Measurements from ENCODE around the gene EPB41L2.

Gene EPB41L2

DNA sequence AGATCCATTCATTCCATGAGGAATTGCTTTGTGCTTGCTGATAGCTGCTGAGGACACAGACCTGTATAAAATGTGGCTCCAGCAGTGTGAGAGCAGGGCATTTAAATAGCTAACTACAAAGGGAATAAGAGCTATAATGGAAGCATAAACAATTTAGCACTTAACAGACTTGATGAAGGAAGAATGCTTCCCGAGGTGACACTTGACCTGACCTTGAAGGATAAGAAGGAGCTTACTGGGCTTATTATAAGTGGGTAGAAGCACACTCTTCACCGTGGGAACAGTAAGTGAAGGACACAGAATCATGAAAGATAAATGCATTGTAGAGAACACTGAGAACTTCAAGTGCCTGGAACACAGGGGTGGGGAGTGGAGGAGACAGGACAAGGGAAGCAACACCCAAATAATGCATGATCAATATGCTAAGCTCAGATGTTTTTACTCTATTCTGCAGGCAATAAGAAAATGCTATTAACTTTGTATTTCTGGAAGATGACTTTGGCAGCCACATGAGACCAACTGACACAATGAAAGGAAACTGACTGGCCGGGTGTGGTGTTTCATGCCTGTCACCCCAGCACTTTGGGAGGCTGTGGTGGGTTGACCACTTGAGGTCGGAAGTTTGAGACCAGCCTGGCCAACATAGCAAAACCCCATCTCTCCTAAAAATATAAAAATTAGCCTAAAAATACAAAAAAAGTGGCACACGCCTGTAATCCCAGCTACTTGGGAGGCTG lies 84.2 kb downstream of the EPB41L2 start:
- DNase-seq (ENCODE audit: low read depth in 2 of 2) = no peak

DNA sequence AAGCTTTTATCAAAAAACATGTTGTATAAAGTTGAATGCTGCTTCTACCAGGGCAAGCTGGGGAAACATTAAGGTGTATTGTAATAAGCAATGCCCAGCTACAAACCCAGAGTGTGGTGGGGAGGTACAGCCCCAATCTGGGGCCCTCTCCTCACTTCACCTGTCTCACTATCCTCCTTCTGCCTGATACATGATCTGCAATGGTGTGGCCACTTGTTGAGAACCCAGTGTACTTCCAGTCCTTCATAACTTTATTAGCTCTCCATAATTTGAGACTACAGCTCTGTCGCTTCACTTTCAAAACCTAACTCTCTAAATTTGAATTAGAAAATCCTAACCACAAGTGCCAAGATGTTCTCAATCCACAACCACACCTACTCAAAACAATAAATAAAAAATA lies 84.9 kb downstream of the EPB41L2 start:
- no peak for DNase-seq (ENCODE audit: low read depth in 2 of 2)

DNA sequence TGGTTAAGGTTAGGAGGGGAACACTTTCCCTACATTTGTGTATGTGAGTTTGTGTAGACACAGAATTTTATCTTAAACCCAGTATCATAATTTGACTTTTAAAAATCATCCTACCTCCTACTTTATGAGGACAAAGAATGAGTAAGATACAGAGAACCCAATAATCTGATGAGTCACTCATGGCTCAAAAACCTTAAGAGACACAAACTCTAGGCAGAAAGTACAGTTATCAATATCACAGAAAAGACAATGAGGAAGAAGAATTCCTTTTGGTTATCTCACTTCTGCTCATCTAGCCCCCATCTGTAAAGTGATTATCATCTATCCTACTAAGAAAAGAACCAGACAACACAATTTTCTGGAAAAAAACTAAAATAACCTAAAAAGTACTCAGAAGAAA lies 87.7 kb downstream of the EPB41L2 start:
- DNase-seq (ENCODE audit: low read depth in 2 of 2) = no peak

DNA sequence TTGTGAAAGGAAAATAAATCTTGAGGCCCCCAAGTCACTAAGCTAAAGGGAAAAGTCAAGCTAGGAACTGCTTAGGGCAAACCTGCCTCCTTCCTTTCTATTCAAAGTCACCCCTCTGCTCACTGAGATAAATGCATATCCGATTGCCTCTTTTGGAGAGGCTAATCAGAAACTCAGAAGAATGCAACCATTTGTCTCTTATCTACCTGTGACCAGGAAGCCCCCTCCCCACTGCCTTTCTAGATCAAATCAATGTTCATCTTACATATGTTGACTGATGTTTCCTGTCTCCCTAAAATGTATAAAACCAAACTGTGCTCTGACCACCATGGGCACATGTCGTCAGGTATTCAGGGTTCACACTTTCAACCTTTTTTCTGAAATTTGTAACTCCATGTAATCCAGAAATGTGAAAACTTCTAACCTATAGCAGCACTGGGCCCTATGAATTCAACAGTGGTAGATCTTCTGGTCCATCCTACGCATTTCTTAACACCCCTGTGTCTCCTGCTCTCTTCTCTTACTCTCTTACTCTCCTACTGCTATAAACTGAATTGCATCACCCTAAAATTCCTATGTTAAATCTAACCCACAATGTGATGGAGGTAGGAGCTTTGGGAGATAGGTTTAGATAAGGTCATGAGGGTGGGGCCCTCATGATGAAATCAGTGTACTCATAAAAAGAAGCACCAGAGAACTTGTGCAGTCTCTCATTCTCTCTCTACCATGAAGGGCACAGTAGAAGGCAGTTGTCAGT lies 89.3 kb downstream of the EPB41L2 start:
- no peak for DNase-seq (ENCODE audit: low read depth in 2 of 2)

DNA sequence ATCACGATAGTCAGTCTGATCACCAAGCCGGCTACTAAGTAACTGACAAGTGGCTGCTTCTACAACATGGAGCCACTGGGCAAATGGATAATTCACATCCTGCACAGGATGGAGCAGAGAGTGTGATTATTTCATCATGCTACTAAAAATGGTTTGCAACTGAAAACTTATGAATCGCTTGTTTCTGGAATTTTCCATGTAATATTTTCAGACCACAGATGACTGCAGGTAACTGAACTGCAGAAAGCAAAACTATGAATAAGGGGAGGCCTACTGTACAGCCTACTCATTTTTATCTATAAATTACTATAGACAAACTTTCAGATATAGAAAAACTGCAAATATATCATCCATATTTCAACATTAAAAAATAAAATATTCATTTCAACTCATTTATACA lies 91.5 kb downstream of the EPB41L2 start:
- no peak for DNase-seq (ENCODE audit: low read depth in 2 of 2)

DNA sequence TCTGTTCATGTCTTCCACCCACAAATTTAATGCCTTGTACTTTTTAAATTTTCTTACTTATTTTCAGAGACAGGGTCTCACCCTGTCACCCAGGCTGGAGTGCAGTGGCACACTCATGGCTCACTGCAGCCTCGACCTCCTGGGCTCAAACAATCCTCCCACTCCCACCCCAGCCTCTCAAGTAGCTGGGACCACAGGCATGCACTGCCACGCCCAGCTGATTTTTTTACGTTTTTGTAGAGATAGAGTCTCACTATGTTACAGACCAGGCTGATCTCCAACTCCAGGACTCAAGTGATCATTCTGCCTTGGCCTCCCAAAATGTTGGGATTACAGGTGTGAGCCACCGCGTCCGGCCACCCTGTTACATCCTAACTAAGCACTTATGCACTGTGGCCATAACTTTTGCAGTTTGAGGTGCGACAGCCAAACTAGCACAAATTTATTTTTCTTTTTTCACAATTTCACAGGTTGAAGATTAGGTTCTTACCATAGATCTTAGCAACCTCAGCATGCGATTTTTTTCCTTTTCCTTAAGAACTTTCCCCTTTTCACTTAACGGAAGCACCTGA lies 92.1 kb downstream of the EPB41L2 start:
- no peak for DNase-seq (ENCODE audit: low read depth in 2 of 2)

DNA sequence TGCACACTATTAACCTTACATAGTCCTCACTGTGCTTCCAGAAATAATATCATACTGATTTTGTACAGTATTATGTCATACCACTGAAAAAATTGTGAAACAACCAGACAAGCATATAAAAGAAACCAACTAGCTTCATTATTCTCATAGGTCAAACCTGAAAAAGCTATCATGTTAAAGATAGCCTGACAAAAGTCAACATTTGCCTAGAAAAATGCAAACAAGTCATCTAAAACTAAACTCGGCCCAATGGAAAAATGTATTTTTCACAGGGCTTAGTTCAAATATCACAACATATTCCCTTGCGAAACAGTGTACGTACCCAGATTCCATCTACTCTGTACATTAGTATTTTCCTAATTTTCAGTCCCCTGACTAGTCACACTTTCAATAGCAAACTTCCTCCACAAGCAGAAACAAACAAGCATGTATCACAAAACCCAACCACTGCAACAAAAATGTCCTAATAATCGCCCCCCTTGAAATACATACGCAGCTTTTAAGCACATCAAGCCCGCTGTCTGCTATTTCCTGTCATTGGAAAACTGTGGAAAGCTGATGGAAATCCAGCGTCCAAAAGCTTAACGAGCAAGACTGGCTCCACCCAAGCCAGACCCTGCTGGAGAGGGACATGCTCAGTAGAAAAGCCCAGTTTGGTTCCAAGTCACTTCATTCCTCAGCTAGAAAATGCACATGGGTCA lies 93.1 kb downstream of the EPB41L2 start:
- no peak for DNase-seq (ENCODE audit: low read depth in 2 of 2)

DNA sequence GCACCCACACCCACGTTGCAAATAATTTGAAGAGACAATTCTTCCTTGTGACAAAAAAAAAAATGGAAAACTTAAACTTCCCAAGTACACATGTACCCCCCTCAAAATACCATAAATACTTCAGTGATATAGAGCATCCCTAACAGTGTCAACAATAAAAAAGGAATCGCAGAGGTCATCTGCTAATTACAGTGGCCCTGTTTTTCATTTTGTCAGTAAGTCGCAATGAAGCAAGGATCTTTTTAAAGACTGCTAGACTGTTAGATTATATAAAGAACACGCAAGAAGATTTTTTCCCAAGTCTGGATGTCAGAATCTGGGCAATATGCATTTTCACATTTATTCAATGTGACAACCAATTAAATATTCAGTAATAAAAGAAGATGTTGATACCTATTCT lies 93.9 kb downstream of the EPB41L2 start:
- DNase-seq (ENCODE audit: low read depth in 2 of 2) = no peak

DNA sequence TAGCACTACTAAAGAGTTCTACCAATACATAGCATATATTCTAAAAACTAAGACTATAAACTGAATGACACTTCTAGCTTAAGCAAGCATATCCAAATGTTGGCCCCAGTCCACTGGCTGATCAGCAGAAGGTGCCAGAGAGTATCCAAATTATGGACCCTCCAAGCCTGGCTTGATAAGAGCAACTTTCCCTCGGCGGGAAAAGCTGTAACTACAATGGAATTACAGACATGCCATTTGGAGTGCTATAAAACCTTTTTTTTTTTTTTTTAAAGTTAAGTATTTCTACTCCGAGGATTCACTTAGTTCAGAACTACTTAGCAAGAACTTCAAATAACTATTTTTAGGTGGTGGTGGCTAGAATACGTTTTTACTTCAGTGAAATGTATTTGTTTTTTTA lies 94.6 kb downstream of the EPB41L2 start:
- no peak for DNase-seq (ENCODE audit: low read depth in 2 of 2)

DNA sequence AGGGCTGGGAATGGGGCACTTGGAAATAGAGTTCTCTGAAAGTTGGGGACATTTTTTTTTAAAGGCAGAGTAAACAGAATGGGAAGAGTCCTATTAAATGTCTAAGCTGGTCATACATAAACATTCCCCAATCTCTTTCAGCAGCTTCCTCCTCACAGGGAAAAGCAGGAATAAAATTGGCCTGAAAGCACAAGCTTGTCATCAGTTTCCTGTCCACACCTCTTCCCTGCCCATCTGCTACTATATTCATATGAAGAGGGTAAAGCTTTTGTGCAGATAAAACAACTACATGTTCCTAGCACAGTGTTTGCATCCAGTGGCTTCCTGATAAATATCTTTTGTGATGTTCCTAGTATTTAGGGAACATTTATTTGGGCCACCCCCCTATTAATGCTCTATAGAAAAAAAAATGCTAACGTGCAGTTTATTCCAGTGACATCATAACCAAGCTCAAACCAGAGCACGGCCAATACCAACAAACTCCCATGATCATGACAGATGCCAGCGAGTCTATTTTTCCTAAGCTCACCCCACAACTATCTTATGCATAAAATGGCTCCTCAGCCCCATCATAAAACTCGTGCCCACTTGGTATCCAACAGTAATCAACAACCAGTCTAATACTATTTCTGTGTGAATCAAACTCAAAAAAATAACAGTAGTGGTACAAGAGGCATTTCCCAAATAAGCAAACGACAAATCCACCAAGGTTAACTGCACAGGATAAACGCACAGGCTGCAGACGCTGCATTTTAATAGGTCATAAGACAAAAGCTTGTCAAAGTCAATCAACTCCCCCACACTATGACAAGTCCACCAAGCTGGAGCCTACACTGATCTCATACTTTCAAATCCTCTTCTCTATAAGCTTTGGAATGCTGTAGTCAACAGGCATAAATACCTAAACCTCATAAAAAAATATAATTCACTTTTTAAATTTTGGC lies 95.3 kb downstream of the EPB41L2 start:
- no peak for DNase-seq (ENCODE audit: low read depth in 2 of 2)

DNA sequence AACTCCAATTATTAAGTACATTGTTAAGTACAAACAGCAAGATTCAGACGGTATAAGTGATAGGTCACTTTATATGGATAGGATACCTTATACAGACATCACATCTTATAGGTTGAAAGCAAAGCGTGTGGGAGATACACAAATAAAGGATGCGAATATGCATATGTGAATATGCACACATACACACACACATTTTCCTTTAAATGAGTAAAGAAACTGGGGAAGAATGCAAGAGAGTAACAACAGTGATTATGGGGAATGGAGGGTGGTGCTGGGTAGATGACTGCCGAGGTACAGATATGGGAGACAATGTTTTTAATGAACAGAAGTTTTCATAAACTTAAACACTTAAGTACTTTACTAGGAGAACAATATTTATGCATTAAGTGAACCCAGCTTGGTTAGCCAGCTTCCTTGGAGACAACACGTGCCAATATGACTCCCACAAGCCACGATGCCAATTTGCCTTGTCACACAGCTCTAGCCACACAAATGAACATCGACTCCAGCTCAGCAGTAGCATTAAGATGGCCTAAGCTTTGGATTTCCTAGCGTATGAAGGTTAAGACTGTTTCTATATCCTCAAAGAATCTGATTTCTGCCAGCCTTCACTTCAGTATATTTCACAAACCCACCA lies 96.6 kb downstream of the EPB41L2 start:
- DNase-seq (ENCODE audit: low read depth in 2 of 2) = no peak

DNA sequence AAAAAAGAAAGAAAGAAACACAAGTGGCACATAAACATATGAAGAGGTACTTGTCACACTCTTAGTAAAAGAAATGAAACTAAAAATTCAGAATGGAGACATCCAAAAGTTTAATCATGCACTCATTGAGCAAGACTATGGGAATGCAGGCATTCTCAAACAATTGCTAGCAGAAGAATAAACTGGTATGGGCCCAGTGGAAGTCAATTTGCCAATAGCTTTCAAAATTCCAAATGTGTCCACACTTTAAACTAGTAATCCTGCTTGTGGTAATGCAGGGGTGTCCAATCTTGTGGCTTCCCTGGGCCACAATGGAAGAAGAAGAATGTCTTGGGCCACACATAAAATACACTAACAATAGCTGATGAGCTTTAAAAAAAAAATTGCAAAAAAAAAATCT lies 97.4 kb downstream of the EPB41L2 start:
- no peak for DNase-seq (ENCODE audit: low read depth in 2 of 2)

DNA sequence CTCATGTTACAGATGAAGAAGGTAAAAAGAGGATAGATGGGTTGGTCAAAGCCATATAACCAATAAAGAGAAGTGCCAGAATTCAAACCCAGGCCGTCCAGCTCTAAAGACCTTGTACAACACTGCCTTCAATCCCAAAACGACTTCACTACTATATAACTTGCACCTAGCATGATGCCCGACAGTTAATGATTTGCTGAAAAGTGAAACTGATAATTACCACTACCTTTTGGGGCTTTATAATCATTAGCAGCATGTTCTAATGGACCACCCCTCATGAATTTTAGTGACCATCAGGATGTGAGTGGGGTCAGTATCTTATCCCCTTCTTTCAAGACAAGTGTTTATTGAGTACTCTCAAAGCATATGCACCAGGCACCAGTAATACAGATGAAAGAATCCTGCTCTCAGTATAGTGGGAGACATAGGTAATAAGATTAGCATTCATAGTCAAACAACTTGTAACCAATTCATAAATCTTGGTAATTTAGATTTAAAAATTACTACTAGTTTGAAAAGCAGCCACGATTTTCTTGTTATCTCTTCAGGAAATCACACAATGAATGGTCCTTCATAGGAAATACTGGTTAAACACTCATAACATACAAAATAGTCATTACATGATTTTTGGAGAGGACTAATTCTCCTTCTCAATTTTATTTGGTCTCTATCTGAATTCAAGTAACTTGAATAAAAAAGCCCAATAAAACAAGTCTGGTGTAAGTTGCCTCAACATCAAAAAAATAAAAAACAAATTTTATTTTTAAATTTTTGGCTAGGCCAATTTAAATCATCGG lies 98.0 kb downstream of the EPB41L2 start:
- DNase-seq (ENCODE audit: low read depth in 2 of 2) = no peak

DNA sequence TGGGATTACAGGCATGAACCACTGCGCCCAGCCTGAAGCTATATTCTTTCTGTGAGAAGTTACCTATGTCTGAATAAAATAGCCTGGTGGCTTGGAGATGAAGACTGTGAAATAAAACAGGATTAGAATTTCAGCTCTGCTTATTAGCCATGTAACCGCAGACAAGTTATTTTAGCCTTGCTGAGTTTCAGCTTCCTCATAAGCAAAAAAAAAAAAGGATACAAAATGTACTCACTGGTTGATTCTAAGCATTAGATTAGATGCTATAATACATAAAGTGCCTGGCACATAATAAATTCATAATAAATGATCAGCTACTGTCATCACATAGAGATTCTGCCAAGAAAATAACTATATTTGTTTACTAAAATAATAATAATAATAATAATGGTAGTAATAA lies 98.8 kb downstream of the EPB41L2 start:
- DNase-seq (ENCODE audit: low read depth in 2 of 2) = no peak

DNA sequence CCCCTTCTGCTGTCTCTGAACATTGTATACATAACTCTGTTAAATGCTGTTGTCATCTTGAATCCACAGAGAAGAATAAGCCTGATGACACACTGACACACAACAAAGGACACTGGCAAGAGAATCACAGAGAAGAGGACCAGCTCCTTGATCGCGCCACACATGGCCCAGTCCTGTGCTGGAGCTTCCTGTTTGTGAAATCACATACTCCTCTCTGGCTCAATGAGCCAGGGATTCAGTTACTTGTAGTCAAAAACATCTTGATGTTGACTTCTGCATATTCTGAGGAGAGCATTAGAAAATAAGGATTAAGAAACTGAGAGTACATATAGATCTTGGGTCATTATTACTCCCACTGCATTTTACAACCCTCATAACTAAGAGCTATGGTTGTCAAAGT lies 100.1 kb downstream of the EPB41L2 start:
- DNase-seq (ENCODE audit: low read depth in 2 of 2) = no peak

DNA sequence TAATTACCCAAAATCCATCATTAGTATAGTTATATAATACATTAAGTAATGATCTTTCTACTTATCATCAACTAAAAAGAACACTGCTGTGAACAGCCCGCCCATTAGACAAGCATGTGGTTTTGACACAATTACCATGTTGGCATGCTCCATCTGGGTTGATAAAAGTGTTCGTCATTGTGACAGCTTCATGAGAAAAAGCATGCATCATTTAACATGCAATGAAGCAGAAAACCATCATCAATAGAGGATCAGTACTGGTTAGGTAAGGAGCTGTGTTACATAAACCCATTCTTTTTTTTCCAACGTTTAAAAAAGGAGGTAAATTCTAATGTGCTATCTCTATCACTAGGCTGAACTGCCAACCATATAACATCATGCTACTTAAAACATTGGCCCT lies 101.9 kb downstream of the EPB41L2 start:
- DNase-seq (ENCODE audit: low read depth in 2 of 2) = no peak

DNA sequence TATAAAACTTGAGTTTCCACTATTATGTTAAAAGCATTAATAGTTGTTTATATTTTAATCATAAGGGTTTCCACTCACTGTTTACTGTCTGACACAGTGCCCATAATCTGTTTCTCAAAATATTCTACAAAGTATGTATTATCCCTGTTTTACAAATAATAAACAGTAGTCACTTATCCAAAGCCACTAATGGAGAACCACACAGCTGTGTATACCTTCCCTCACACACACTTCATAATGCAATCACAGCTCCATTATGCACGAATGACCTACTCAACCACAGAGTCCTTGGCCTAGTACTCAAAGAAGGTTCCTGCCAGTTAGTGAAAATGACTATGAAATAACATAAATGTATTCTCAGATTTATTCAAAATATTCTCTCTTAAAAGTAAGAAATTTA lies 103.1 kb downstream of the EPB41L2 start:
- no peak for DNase-seq (ENCODE audit: low read depth in 2 of 2)

DNA sequence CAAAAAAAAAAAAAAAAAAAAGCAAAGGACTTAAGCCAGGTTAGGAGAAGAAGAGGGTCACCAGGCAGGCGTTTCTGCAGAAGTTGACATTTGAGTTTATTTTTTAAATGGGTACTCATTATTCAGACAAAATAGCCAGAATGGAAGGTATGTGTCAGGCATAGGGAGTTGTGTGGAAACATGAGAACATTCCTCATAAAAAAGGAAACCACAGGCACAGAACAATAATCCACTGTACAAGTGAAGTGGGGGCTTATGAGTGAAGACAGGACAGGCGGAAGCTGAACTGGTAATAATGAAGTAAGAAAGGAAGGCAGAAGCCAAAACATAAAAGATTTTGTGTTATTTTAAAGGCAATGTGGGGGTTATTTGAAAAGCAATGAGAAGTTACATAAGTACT lies 104.6 kb downstream of the EPB41L2 start:
- no peak for DNase-seq (ENCODE audit: low read depth in 2 of 2)

DNA sequence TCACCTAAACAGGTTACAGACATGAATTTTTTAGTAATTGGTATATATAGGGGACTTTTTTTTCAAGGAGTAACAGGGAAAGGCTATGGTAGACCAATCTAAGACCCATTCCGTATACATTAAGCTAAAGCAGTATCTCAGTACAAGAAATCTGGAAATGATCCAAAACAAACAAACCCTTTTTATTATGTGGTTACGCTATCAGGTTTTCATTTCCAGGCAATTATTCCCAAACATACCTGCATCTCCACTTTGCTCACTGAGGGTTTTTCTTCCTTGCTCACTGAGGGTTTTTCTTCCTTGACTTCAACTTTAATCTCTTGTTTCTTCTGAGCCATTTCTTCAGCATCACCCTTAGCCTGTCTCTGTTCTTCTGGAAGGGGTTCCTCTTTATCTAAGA lies 107.3 kb downstream of the EPB41L2 start:
- no peak for DNase-seq (ENCODE audit: low read depth in 2 of 2)

DNA sequence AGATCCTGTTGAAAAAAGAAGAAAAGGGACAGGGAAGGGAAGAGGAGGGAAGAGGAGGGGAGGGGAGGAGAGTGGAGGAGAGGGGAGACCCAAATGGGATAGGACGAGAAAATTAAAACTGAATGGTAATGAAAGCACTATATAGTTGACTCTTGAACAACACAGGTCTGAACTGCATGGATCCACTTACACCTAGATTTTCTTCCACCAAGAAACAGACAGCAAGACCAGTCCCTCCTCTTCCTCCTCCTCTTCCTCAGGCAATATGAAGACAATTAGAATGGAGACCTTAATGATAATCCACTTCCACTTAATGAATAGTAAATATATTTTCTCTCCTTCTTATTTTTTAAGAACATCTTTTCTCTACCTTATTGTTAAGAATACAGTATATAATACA lies 113.5 kb downstream of the EPB41L2 start:
- no peak for DNase-seq (ENCODE audit: low read depth in 2 of 2)

Data from stimulated activated CD8-positive, alpha-beta memory T cell treated with anti-CD3 and anti-CD28 coated beads, Interleukin-7, amount 100 ng/mL, for 1 hour (primary cell).